Glutamatergic neuron (in vitro differentiated cells): Measurements from ENCODE around the gene CLK1. TPM values are rescaled to one million over a fixed set of nuclear protein-coding genes. Genes with fewer than 3 reads are reported as not detected.
"Not testable (repeated sequence)": the region's sequence is repeated elsewhere in the genome, so short reads cannot be mapped to it uniquely, and the experiment has no call there.

ENCODE experiments used
- DNase-seq: peaks from one replicate; pipeline ENCODE4 v3.0.0; 2022
- H3K27ac Mint-ChIP-seq: one replicate; pipeline ENCODE4 v1.8.0; 2020; ENCODE audit warnings: mild to moderate bottlenecking, mixed read lengths, inconsistent platforms; ENCODE audit not compliant: unreplicated experiment
- H3K27me3 Mint-ChIP-seq: one replicate; pipeline ENCODE4 v1.8.0; 2020; ENCODE audit warnings: mild to moderate bottlenecking, moderate library complexity, mixed read lengths, inconsistent platforms; ENCODE audit not compliant: unreplicated experiment
- H3K36me3 Mint-ChIP-seq: one replicate; pipeline ENCODE4 v1.8.0; 2020; ENCODE audit warnings: mild to moderate bottlenecking, mixed read lengths, inconsistent platforms; ENCODE audit not compliant: unreplicated experiment
- H3K4me1 Mint-ChIP-seq: one replicate; pipeline ENCODE4 v1.8.0; 2020; ENCODE audit warnings: mild to moderate bottlenecking, low read depth, mixed read lengths, inconsistent platforms; ENCODE audit not compliant: unreplicated experiment
- H3K4me3 Mint-ChIP-seq: one replicate; pipeline ENCODE4 v1.8.0; 2020; ENCODE audit warnings: mild to moderate bottlenecking, mixed read lengths, inconsistent platforms; ENCODE audit not compliant: unreplicated experiment
- H3K9me3 Mint-ChIP-seq: one replicate; pipeline ENCODE4 v1.8.0; 2020; ENCODE audit warnings: mild to moderate bottlenecking, moderate library complexity, mixed read lengths, inconsistent platforms; ENCODE audit not compliant: unreplicated experiment
- CTCF ChIP-seq: fragments of 200-600 bp; sonication (generic); IDR thresholded peaks from one replicate; pipeline ENCODE4 v1.5.0; 2021; ENCODE audit not compliant: partially characterized antibody, unreplicated experiment
- total RNA-seq: library from RNA; stranded (reverse); fragmentation: NEBNext Ultra II Directional; extraction: Animal tissue kit (Norgen Biotek cat#: 25700); gene quantifications from one replicate; pipeline ENCODE4 v1.2.1, GENCODE V29; 2021; ENCODE audit not compliant: unreplicated experiment

CLK1 gene
- total RNA-seq, 1 donor from 2014 or later = 141 TPM

DNA sequence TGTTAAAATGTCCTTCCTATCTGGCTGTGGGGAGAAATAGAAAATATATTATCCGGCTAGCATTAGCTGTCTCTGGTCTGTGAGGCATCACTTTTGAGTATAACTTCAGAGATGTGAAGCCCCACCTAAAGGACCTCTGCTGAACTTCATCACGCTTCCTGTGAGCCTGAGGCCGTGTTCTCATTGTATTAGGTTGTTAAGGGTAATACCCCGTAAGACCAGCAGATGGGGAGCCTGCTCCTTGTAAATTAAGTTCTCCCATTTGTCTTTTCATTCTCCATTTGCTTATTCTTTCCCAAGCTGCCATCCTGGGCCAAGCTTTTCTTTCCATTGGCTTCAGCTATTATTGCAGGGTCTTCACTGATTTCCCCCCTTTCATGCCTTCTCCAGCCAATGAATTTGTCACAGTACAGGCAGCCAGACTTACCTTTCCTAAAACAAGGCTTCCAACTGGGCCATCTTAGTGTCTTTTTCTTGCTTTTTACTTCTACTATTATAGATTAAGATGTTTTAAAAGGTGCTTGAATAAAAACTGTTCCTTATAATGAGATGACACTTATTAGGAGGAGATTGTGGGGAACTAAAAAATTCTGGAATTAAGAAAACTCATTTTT lies 37.1 kb upstream of the CLK1 start:
- Mint-ChIP-seq H3K27ac (no peak overlapping the region), H3K4me3 (no peak overlapping the region), H3K9me3 (no peaks in the 10 kb centered on the region), H3K36me3 (no peaks in the 10 kb centered on the region), H3K27me3 (no peaks in the 10 kb centered on the region), H3K4me1 (no peaks in the 10 kb centered on the region)
- peak; percentile 56 for DNase-seq
- peak; percentile 85 for TF ChIP-seq CTCF

GRCh38 chr2:200899482-200899881 lies 35.0 kb upstream of the CLK1 start:
- Mint-ChIP-seq H3K27ac (no peak overlapping the region), H3K4me1 (no peaks in the 10 kb centered on the region), H3K27me3 (no peaks in the 10 kb centered on the region), H3K9me3 (no peaks in the 10 kb centered on the region), H3K4me3 (no peak overlapping the region), H3K36me3 (no peaks in the 10 kb centered on the region)
- DNase-seq = no peak
- no peak for TF ChIP-seq CTCF

- Mint-ChIP-seq H3K36me3 (no peaks in the 10 kb centered on the region), H3K27me3 (peaks cover 3% of the 10 kb centered on the region), H3K4me1 (peaks cover 8% of the 10 kb centered on the region), H3K9me3 (peaks cover 10% of the 10 kb centered on the region), H3K27ac (peak within 1 kb of the TSS; percentile 99), H3K4me3 (peak within 1 kb of the TSS; percentile 98)
- no peak for TF ChIP-seq CTCF
- DNase-seq = peak; percentile 96
Observed at GRCh38 chr2:200888704-200889625, 24.5 kb upstream of the CLK1 start, which contains the start of the genes NIF3L1 and PPIL3. Gene NIF3L1, plus strand, starts transcription at chr2:200889371. Its CDS starts 2,573 bp downstream, at chr2:200891944. Gene PPIL3, minus strand, starts transcription at chr2:200889077. Its CDS starts 1,462 bp downstream, at chr2:200887615.

DNA sequence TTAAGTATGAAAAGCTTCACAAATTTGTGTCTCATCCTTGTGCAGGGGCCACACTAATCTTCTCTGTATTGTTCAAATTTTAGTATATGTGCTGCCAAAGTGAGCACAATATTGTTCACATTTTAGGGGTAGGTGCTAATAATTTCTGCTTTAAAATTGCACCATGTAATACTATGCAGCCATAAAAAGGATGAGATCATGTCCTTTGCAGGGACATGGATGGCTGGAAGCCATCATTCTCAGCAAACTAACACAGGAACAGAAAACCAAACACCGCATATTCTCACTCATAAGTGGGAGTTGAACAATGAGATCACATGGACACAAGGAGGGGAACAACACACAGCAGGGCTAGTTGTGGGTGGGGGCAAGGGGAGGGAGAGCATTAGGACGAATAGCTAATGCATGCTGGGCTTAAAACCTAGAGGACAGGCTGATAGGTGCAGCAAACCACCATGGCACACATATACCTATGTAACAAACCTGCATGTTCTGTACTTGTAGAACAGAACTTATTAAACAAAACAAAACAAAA lies 17.3 kb upstream of the CLK1 start:
- not testable (repeated sequence) for H3K36me3 Mint-ChIP-seq, DNase-seq, H3K27me3 Mint-ChIP-seq

DNA sequence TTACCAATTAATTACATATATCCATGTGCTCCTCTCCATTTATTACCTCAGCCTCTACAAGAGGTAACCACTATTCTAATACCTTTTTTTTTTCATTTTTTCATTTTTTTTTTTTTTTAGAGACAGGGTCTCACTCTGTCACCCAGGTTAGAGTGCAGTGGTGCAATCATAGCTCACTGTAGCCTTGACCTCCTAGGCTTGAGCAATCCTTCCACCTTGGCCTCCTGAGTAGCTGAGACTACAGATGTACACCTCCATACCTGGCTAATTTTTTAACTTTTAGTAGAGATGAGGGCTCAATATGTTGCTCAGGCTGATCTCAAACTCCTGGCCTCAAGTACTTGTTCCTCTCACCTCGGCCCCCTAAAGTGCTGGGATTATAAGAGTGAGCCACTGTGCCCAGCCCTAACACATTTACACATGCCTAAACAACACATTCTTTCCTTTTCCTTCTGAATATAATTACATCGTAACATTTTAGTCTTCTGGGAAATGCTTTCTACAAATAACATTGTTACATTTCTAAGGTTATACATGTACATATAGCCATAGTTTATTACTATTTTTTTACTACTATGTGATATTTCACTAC lies 13.9 kb upstream of the CLK1 start:
- no peak for TF ChIP-seq CTCF
- Mint-ChIP-seq H3K27me3 (no peaks in the 10 kb centered on the region), H3K27ac (no peak overlapping the region), H3K4me1 (no peaks in the 10 kb centered on the region), H3K9me3 (no peaks in the 10 kb centered on the region), H3K36me3 (no peaks in the 10 kb centered on the region), H3K4me3 (no peak overlapping the region)
- no peak for DNase-seq

More for the DNA sequence above, 17.3 kb upstream of the CLK1 start:
- H3K9me3 Mint-ChIP-seq, H3K4me1 Mint-ChIP-seq, H3K27ac Mint-ChIP-seq, H3K4me3 Mint-ChIP-seq: not testable (repeated sequence)
